ENCODE measurements around the gene BOK. TPM values are rescaled to one million over a fixed set of nuclear protein-coding genes. Genes with fewer than 3 reads are reported as not detected.

The BOK gene
- total and polyA plus RNA-seq, 2 donors (not counting 1 experiment from before 2014, with no cell fraction given): 21.2 to 42.4 TPM

GRCh38 chr2:241560883-241561474 is 2.4 kb downstream of the BOK start:
- Histone ChIP-seq H2AFZ (ENCODE audit: low read length) (no peak overlapping the region), H3K4me2 (ENCODE audit: extremely low read depth, insufficient read depth, low read length) (peak overlapping the region; percentile 88), H3K27ac (ENCODE audit: insufficient read depth, low read length) (no peak overlapping the region), H3K4me3 (replicated peaks in 1 of 4; ENCODE audit: control extremely low read depth in 1 of 4, insufficient read depth in 1 of 4, low read depth in 3 of 4, low read length in 4 of 4) (peak overlapping the region in 2 of 4 experiments; percentile 69), H3K4me1 (ENCODE audit: control insufficient read depth, extremely low read depth, insufficient read depth, low read length) (peaks cover 16% of the 10 kb centered on the region), H4K20me1 (ENCODE audit: control insufficient read depth, extremely low read depth, insufficient read depth, low read length) (no peaks in the 10 kb centered on the region), H3K27me3 (ENCODE audit: control insufficient read depth, insufficient read depth, low read length) (no peaks in the 10 kb centered on the region), H3K79me2 (ENCODE audit: control insufficient read depth, insufficient read depth, low read length) (peaks cover 23% of the 10 kb centered on the region), H3K9me3 (ENCODE audit: control insufficient read depth, insufficient read depth, low read depth, low read length) (no peaks in the 10 kb centered on the region), H3K36me3 (ENCODE audit: control insufficient read depth, insufficient read depth, low read length) (peaks cover 15% of the 10 kb centered on the region), H3K9ac (ENCODE audit: insufficient read depth, low read length) (no peak overlapping the region)
- peak in 1 of 2 donors; percentile 49 for DNase-seq (ENCODE audit: low read depth in 2 of 2)
- no peak for TF ChIP-seq EZH2 (IDR thresholded peaks at IDR 0.05; ENCODE audit: low read length, missing control alignments)
- no peak for TF ChIP-seq CTCF (conservative IDR thresholded peaks at IDR 0.05 in 1 of 2, IDR thresholded peaks at IDR 0.05 in 1 of 2; ENCODE audit: low read depth in 1 of 2, low read length in 2 of 2)

DNA sequence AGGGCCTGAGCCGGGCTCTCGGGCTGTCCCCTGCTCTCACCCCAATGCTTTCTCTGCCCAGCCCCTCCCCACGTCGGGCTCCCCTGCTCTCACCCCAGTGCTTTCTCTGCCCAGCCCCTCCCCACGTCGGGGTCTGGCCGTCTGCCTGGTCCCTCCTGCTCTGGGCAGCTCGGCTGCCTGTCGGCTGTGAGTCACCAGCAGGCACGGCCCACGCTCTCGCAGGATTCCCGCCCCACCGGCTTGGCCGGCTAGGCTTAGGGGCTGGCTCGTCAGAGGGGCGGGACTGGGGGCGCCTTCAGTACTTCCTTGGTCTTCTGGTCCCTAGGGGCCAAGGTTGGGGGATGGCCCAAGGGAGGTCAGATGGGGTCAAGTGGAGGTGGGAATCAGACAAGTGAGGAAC is 3.3 kb downstream of the BOK start:
- H3K4me3 ChIP-seq (replicated peaks in 1 of 4; ENCODE audit: control extremely low read depth in 1 of 4, insufficient read depth in 1 of 4, low read depth in 3 of 4, low read length in 4 of 4): peak overlapping the region in 1 of 4 experiments; percentile 17
- no peaks in the 10 kb centered on the region for H4K20me1 ChIP-seq (ENCODE audit: control insufficient read depth, extremely low read depth, insufficient read depth, low read length)
- no peak overlapping the region for H3K27ac ChIP-seq (ENCODE audit: insufficient read depth, low read length)
- H3K36me3 ChIP-seq (ENCODE audit: control insufficient read depth, insufficient read depth, low read length): peaks cover 15% of the 10 kb centered on the region
- H3K4me1 ChIP-seq (ENCODE audit: control insufficient read depth, extremely low read depth, insufficient read depth, low read length): peaks cover 16% of the 10 kb centered on the region
- H3K79me2 ChIP-seq (ENCODE audit: control insufficient read depth, insufficient read depth, low read length): peaks cover 23% of the 10 kb centered on the region
- DNase-seq (ENCODE audit: low read depth in 2 of 2): peak; percentile 67 to 81
- H2AFZ ChIP-seq (ENCODE audit: low read length): no peak overlapping the region
- H3K27me3 ChIP-seq (ENCODE audit: control insufficient read depth, insufficient read depth, low read length): no peaks in the 10 kb centered on the region
- no peak for TF ChIP-seq EZH2 (IDR thresholded peaks at IDR 0.05; ENCODE audit: low read length, missing control alignments)
- TF ChIP-seq CTCF (conservative IDR thresholded peaks at IDR 0.05 in 1 of 2, IDR thresholded peaks at IDR 0.05 in 1 of 2; ENCODE audit: low read depth in 1 of 2, low read length in 2 of 2): no peak
- H3K4me2 ChIP-seq (ENCODE audit: extremely low read depth, insufficient read depth, low read length): peak overlapping the region; percentile 59
- H3K9ac ChIP-seq (ENCODE audit: insufficient read depth, low read length): no peak overlapping the region
- no peaks in the 10 kb centered on the region for H3K9me3 ChIP-seq (ENCODE audit: control insufficient read depth, insufficient read depth, low read depth, low read length)

- Histone ChIP-seq H3K36me3 (ENCODE audit: control insufficient read depth, insufficient read depth, low read length) (peaks cover 16% of the 10 kb centered on the region), H3K9ac (ENCODE audit: insufficient read depth, low read length) (no peak overlapping the region), H3K4me3 (replicated peaks in 1 of 4; ENCODE audit: control extremely low read depth in 1 of 4, insufficient read depth in 1 of 4, low read depth in 3 of 4, low read length in 4 of 4) (no peak overlapping the region), H3K79me2 (ENCODE audit: control insufficient read depth, insufficient read depth, low read length) (peaks cover 23% of the 10 kb centered on the region), H3K9me3 (ENCODE audit: control insufficient read depth, insufficient read depth, low read depth, low read length) (no peaks in the 10 kb centered on the region), H3K4me2 (ENCODE audit: extremely low read depth, insufficient read depth, low read length) (peak overlapping the region; percentile 59), H4K20me1 (ENCODE audit: control insufficient read depth, extremely low read depth, insufficient read depth, low read length) (no peaks in the 10 kb centered on the region), H2AFZ (ENCODE audit: low read length) (no peak overlapping the region), H3K4me1 (ENCODE audit: control insufficient read depth, extremely low read depth, insufficient read depth, low read length) (peaks cover 16% of the 10 kb centered on the region), H3K27me3 (ENCODE audit: control insufficient read depth, insufficient read depth, low read length) (no peaks in the 10 kb centered on the region), H3K27ac (ENCODE audit: insufficient read depth, low read length) (no peak overlapping the region)
- no peak for DNase-seq (ENCODE audit: low read depth in 2 of 2)
- no peak for TF ChIP-seq CTCF (conservative IDR thresholded peaks at IDR 0.05 in 1 of 2, IDR thresholded peaks at IDR 0.05 in 1 of 2; ENCODE audit: low read depth in 1 of 2, low read length in 2 of 2)
- no peak for TF ChIP-seq EZH2 (IDR thresholded peaks at IDR 0.05; ENCODE audit: low read length, missing control alignments)
Observed at GRCh38 chr2:241562269-241562891, 3.8 kb downstream of the BOK start.

Measured in fibroblast of lung (primary cell).